ENCODE measurements around the gene SRP9. TPM values are rescaled to one million over a fixed set of nuclear protein-coding genes. Genes with fewer than 3 reads are reported as not detected.

SRP9 gene
- total and polyA plus RNA-seq, 2 experiments from 2014 or later: 640 to 728 TPM

DNA sequence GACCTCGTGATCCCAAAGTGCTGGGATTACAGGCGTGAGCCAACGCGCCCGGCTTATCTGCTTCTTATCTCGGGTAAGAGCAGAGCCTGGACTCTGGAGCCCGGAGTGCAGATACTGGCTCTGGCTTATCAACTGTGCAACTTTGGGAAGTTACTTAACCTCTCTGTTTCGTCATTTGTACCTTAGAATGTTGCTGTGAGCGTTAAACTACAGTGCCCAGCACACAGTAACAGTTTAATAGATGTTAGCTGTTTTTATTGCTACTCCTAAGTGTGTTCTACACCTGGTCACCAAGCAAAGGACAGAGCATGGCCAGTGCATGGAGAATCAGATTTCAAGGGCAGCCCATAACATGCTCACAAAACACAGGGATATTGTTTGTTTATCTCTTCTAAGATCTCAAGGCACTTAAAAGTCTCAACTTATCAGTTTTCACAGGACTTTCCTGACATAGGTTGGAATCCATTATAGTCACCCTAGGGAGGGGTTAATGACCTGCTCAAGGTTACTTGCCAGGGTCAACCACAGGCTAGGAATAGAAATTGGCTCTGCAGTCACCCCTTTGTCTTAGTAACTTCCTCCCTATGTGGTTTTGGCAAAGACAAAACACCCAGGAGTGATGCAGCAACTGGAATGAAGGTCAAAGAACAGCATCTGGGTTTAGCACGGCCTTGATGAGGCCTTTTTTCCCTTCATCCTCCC is 22.5 kb upstream of the SRP9 start:
- H3K4me1 Mint-ChIP-seq: peaks cover 15% of the 10 kb centered on the region

DNA sequence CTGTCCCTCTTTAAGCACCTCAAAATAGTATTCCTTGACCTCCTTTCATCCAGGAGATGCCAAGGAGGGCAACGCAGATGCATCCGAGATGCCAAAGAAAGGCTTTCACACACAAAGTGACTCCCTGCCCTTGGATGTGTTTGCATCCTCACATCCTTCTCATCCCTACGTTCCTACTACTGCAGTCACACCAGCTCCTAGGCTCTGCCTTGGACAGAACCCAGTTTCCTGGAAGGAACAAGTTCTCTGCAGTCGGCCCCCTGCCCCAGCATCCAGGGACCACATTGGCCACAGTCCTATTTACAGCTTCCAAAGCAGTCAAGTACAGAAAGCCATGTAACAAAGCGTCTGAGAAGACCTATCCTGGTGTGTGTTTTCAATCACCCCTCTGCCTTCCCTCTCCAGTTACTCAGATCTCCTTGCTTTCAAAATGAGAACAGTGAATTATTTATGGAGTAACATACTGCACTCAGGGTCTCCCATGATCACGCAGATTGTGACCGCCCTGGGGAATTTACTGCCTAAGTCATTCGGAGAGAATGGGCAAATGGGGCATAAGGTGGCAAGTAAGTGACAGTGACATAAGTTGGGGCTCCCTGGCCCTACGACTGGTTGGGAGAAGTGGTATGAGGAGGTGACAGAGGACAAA is 21.8 kb upstream of the SRP9 start:
- Mint-ChIP-seq H3K27me3 (ENCODE audit: insufficient read depth, low read depth, poor library complexity) (peaks cover 3% of the 10 kb centered on the region), H3K4me1 (peaks cover 15% of the 10 kb centered on the region), H3K9me3 (no peaks in the 10 kb centered on the region), H3K4me3 (no peak overlapping the region), H3K27ac (no peak overlapping the region), H3K36me3 (ENCODE audit: low read depth) (no peaks in the 10 kb centered on the region)
- H3F3A ChIP-seq (replicated peaks; ENCODE audit: low read depth): no peaks in the 10 kb centered on the region
- ATAC-seq (no peak), DNase-seq (ENCODE audit: low spot score) (no peak)
- H3K4me2 ChIP-seq: no peak overlapping the region
- no peaks in the 10 kb centered on the region for H3K27me3 ChIP-seq (ENCODE audit: insufficient read depth)
- no peak overlapping the region for H3K4me3 ChIP-seq
- H3K27ac ChIP-seq (ENCODE audit: low read depth): no peak overlapping the region
- H2AFZ ChIP-seq: no peak overlapping the region
- H3K9me2 ChIP-seq (ENCODE audit: insufficient read depth): no peaks in the 10 kb centered on the region
- no peaks in the 10 kb centered on the region for H3K79me2 ChIP-seq (replicated peaks; ENCODE audit: insufficient read depth)
- H3K4me1 ChIP-seq (ENCODE audit: insufficient read depth): no peaks in the 10 kb centered on the region
- no peaks in the 10 kb centered on the region for H3K36me3 ChIP-seq (ENCODE audit: insufficient read depth)
- no peaks in the 10 kb centered on the region for H4K20me1 ChIP-seq (replicated peaks; ENCODE audit: insufficient read depth)
- TF ChIP-seq CREB1 (CRISPR knock-in tag; IDR thresholded peaks at IDR 0.05; ENCODE audit: low read depth) (no peak), ZNF114 (CRISPR knock-in tag; IDR thresholded peaks at IDR 0.05) (no peak), POLR2AphosphoS5 (IDR thresholded peaks at IDR 0.05; ENCODE audit: low read depth) (no peak), NANOG (IDR thresholded peaks at IDR 0.05; ENCODE audit: borderline replicate concordance) (no peak), STAT1 (IDR thresholded peaks at IDR 0.05; ENCODE audit: unreplicated experiment) (no peak), JUNB (IDR thresholded peaks at IDR 0.05; ENCODE audit: unreplicated experiment) (no peak), EZH2phosphoT487 (IDR thresholded peaks at IDR 0.05; ENCODE audit: unreplicated experiment) (no peak), ZNF331 (CRISPR knock-in tag; IDR thresholded peaks at IDR 0.05; ENCODE audit: low read depth) (no peak), EZH2 (IDR thresholded peaks at IDR 0.05; ENCODE audit: low read depth, unreplicated experiment) (no peak)
- TF ChIP-seq, protein P1, sequence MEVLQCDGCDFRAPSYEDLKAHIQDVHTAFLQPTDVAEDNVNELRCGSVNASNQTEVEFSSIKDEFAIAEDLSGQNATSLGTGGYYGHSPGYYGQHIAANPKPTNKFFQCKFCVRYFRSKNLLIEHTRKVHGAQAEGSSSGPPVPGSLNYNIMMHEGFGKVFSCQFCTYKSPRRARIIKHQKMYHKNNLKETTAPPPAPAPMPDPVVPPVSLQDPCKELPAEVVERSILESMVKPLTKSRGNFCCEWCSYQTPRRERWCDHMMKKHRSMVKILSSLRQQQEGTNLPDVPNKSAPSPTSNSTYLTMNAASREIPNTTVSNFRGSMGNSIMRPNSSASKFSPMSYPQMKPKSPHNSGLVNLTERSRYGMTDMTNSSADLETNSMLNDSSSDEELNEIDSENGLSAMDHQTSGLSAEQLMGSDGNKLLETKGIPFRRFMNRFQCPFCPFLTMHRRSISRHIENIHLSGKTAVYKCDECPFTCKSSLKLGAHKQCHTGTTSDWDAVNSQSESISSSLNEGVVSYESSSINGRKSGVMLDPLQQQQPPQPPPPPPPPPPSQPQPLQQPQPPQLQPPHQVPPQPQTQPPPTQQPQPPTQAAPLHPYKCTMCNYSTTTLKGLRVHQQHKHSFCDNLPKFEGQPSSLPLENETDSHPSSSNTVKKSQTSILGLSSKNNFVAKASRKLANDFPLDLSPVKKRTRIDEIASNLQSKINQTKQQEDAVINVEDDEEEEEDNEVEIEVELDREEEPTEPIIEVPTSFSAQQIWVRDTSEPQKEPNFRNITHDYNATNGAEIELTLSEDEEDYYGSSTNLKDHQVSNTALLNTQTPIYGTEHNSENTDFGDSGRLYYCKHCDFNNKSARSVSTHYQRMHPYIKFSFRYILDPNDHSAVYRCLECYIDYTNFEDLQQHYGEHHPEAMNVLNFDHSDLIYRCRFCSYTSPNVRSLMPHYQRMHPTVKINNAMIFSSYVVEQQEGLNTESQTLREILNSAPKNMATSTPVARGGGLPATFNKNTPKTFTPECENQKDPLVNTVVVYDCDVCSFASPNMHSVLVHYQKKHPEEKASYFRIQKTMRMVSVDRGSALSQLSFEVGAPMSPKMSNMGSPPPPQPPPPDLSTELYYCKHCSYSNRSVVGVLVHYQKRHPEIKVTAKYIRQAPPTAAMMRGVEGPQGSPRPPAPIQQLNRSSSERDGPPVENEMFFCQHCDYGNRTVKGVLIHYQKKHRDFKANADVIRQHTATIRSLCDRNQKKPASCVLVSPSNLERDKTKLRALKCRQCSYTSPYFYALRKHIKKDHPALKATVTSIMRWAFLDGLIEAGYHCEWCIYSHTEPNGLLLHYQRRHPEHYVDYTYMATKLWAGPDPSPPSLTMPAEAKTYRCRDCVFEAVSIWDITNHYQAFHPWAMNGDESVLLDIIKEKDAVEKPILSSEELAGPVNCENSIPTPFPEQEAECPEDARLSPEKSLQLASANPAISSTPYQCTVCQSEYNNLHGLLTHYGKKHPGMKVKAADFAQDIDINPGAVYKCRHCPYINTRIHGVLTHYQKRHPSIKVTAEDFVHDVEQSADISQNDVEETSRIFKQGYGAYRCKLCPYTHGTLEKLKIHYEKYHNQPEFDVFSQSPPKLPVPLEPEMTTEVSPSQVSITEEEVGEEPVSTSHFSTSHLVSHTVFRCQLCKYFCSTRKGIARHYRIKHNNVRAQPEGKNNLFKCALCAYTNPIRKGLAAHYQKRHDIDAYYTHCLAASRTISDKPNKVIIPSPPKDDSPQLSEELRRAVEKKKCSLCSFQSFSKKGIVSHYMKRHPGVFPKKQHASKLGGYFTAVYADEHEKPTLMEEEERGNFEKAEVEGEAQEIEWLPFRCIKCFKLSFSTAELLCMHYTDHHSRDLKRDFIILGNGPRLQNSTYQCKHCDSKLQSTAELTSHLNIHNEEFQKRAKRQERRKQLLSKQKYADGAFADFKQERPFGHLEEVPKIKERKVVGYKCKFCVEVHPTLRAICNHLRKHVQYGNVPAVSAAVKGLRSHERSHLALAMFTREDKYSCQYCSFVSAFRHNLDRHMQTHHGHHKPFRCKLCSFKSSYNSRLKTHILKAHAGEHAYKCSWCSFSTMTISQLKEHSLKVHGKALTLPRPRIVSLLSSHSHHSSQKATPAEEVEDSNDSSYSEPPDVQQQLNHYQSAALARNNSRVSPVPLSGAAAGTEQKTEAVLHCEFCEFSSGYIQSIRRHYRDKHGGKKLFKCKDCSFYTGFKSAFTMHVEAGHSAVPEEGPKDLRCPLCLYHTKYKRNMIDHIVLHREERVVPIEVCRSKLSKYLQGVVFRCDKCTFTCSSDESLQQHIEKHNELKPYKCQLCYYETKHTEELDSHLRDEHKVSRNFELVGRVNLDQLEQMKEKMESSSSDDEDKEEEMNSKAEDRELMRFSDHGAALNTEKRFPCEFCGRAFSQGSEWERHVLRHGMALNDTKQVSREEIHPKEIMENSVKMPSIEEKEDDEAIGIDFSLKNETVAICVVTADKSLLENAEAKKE (CRISPR knock-in tag; IDR thresholded peaks at IDR 0.05): no peak
- TF ChIP-seq, protein P2, sequence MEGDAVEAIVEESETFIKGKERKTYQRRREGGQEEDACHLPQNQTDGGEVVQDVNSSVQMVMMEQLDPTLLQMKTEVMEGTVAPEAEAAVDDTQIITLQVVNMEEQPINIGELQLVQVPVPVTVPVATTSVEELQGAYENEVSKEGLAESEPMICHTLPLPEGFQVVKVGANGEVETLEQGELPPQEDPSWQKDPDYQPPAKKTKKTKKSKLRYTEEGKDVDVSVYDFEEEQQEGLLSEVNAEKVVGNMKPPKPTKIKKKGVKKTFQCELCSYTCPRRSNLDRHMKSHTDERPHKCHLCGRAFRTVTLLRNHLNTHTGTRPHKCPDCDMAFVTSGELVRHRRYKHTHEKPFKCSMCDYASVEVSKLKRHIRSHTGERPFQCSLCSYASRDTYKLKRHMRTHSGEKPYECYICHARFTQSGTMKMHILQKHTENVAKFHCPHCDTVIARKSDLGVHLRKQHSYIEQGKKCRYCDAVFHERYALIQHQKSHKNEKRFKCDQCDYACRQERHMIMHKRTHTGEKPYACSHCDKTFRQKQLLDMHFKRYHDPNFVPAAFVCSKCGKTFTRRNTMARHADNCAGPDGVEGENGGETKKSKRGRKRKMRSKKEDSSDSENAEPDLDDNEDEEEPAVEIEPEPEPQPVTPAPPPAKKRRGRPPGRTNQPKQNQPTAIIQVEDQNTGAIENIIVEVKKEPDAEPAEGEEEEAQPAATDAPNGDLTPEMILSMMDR (conservative IDR thresholded peaks at IDR 0.05; ENCODE audit: low read depth in 2 of 2): no peak
- TF ChIP-seq, protein P3, sequence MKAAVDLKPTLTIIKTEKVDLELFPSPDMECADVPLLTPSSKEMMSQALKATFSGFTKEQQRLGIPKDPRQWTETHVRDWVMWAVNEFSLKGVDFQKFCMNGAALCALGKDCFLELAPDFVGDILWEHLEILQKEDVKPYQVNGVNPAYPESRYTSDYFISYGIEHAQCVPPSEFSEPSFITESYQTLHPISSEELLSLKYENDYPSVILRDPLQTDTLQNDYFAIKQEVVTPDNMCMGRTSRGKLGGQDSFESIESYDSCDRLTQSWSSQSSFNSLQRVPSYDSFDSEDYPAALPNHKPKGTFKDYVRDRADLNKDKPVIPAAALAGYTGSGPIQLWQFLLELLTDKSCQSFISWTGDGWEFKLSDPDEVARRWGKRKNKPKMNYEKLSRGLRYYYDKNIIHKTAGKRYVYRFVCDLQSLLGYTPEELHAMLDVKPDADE (IDR thresholded peaks at IDR 0.05): no peak

More for the DNA sequence above, 22.5 kb upstream of the SRP9 start:
- Histone ChIP-seq H2AFZ (no peak overlapping the region), H3K27ac (ENCODE audit: low read depth) (no peak overlapping the region), H3K4me3 (no peak overlapping the region), H3K27me3 (ENCODE audit: insufficient read depth) (no peaks in the 10 kb centered on the region), H3K4me1 (ENCODE audit: insufficient read depth) (no peaks in the 10 kb centered on the region), H3K4me2 (no peak overlapping the region), H3F3A (replicated peaks; ENCODE audit: low read depth) (no peaks in the 10 kb centered on the region), H4K20me1 (replicated peaks; ENCODE audit: insufficient read depth) (no peaks in the 10 kb centered on the region), H3K36me3 (ENCODE audit: insufficient read depth) (no peaks in the 10 kb centered on the region), H3K79me2 (replicated peaks; ENCODE audit: insufficient read depth) (no peaks in the 10 kb centered on the region), H3K9me2 (ENCODE audit: insufficient read depth) (no peaks in the 10 kb centered on the region)
- TF ChIP-seq ZNF331 (CRISPR knock-in tag; IDR thresholded peaks at IDR 0.05; ENCODE audit: low read depth) (no peak), JUNB (IDR thresholded peaks at IDR 0.05; ENCODE audit: unreplicated experiment) (no peak)
- Mint-ChIP-seq H3K27ac (no peak overlapping the region), H3K4me3 (no peak overlapping the region), H3K27me3 (ENCODE audit: insufficient read depth, low read depth, poor library complexity) (peaks cover 3% of the 10 kb centered on the region), H3K9me3 (no peaks in the 10 kb centered on the region), H3K36me3 (ENCODE audit: low read depth) (no peaks in the 10 kb centered on the region)
- DNase-seq (ENCODE audit: low spot score): no peak
- no peak; the same call in 1 of the 3 replicates for ATAC-seq

Data from GM23338 (cell line).